ENCODE measurements around the gene CTIF.
"Not testable (repeated sequence)": the region's sequence is repeated elsewhere in the genome, so short reads cannot be mapped to it uniquely, and the experiment has no call there.

The CTIF gene

DNA sequence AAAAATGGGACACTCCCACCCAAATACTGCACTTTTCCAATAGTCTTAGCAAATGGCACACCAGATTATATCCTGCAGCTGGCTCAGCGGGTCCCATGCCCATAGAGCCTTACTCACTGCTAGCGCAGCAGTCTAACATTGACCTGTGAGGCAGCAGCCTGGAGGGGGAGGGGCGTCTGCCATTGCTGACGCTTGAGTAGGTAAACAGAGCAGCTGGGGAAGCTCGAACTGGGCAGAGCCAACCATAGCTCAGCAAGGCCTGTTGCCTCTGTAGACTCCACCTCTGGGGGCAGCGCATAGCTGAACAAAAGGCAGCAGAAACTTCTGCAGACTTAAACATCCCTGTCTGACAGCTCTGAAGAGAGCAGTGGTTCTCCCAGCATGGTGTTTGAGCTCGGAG is 110.4 kb downstream of the CTIF start:
- DNase-seq: no peak

DNA sequence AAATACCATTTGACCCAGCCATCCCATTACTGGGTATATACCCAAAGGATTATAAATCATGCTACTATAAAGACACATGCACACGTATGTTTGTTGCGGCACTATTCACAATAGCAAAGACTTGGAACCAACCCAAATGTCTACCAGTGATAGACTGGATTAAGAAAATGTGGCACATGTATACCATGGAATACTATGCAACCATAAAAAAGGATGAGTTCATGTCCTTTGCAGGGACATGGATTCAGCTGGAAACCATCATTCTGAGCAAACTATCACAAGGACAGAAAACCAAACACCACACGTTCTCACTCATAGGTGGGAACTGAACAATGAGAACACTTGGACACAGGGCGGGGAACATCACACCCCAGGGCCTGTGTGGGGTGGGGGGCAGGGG is 115.8 kb downstream of the CTIF start:
- not testable (repeated sequence) for DNase-seq

DNA sequence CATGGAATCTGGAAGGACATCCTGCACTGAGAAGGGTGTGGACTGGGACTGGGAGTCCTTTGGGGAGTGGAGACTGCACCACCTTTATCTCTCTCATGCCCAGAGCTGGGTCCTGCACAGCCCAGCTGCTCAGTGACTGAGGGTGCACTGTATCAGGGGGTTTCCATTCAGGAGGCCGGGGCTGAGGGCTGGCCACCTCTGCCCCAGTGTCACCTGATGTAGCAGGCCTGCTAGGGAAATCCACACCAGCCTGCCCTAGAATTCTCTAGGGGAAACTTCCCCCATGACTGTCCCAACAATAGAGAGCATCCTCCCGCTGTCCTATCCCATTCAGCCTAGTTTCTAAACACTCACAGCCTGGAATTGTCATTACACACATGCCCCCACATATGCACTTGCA is 116.7 kb downstream of the CTIF start:
- no peak for DNase-seq

DNA sequence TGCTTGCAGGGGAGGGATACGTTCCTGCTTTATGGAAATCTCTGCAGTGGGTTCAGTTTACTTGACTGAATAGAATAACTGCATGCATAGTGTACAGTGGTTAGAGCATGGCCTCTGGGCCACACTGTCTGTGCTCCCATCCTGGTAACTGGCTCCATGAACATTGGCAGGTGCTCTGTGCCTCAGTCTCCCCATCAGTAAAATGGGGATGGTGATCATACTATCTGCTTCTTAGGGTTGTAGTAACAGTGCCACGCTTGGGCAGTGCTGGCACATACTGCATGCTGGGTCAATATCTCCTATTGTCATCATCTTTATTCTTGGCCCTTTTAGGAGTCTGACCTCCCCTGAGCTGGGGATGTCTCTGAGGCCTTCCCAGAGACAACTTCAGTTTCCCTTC is 117.3 kb downstream of the CTIF start:
- no peak for DNase-seq

DNA sequence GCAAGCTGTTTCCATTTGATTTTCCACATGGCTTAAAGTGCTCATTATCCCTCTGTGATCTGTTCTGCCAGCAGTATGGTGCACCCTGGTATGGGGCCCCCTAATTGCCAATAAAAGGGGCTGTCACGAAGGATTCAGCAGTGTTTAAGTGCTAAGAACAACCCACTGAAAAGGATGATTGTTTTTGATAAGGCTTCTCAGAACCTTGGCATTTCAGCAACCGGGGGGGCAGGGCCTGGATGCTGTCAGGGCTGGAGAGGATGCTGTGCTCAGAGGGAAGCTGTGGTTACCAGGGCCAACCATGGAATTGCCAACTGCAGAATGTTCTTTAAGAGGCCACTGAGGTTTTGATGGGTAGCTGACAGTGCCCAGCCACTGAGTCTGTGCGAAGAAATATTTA is 117.8 kb downstream of the CTIF start:
- no peak for DNase-seq

DNA sequence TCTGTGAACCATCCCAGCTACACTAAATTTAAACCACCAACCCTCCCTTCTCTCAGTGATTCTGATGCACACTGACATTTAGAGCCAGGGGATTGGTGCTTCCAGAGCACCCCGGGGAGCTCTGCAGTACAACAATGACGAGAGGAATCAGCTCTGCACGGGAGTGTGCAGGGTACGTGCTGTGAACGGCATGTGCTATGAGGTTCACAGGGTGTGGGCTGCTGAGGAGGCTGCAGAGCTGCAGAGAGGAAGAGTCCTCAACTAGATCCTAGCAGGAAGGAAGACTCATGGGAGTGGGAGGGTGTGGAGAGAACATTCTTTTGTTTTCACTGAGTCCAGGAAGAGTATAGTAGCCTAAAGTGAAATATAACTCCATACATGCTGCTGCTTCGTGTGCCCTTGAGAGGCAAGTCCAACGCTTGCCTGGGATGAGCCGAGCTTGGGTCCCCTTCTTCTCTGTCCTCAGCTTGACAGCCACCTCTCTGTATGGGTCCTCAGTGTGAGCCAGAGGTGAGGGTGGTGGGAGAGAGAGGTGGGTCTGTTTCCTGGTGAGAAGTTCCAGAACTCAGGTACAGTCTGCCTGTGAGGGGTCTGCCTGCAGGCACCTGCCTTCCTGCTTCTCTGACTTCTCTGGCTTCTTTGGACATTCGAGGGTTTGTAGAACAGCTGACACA is 118.8 kb downstream of the CTIF start:
- no peak for DNase-seq

DNA sequence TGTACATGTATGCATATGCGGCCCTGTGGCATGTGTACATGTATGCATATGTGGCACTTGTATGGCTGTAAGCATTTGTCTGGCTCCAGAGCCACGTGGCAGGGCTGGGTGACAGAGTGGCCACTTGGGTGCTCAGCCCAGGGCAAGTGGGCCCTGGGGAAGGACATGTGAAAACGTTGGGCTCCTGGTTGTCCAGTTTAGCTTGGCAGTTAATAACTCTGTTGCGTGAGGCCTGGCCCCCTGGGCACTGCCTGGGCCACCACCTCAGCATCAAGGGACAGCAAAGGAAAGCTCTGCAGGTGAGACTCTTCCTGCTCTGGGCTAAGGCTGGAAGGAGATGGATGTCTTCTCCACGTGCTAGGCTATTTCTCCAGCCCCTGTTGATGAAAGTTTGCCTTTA is 119.9 kb downstream of the CTIF start:
- no peak for DNase-seq

DNA sequence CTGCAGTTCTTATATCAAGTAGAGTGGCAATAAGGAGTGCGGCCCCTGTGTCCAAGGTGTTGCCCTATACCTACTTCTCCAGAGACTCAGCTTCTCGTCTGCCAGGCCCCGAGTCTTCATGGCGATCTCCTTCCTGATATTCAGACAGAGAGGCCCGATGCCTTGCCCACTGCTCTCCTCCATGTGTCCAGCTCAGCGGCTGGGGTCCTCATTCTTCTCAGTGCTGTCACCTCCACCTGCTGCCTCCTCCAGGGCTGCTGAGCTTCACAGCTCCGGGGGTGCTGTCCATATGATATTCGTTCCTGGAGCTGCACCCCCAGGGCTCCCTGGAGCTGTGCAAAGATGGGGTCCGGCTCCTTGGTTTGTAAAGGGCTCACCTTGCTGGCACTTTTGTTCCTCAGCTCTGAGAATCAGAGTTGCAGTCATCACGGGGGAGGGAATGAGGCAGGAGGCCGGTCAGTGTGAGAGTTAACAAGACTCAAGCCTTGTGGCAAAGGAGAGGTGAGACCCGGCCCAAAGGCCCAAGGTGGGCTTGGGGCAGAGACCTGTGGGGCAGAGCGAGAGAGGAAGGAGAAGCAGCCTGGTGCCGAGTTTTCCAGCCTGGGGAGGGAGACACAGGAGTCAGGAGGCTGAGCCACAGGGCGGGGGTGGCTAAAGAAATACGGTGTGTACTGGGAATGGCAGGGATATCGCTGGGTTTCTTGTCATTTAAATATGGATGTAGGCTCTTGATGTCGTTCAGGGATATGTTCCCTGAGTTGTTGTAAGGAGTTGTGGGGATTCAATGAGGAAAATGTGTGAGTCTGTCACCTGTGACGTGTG is 120.6 kb downstream of the CTIF start:
- no peak for DNase-seq

DNA sequence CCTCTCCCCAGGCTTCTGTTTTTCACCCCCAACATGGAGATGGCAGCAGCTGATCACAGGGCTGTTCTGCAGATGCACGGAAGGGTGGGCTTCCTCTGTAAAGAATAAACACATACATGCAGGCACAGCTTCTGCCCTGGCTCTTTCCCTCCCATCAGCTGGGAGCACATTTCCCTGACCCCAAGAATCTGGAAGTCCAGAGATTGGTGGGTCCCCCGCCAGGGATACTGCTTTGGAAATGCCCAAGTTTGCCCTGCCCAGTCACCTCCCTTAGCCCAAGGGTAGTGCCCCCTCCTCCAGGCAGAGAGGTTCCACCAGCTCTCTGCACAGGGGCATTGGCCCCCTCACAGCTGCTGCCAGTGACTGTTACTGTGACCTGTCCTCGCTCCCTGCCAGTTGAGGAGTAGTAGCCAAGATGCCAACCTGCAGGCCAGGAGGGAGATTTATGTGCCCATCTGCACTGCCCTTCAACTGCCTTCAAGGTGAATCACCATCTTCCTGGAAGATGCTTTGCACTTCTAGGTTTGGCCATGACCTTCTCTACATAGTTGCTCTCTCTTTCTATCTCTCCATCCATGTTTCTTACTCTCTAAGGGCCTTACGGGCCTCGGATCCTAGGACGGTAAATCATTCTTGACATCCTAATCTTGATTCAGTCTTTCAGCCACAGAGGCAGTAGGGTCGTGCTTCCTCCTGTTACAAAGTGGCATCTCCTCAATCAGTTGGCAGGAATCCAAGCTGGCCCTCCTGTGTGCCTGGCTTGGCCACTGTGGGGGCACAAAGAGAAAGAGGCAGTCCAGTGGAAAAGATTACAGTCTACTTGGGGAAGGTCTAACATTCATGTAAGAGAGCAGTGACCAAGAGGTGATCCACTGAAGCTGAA is 121.8 kb downstream of the CTIF start:
- no peak for DNase-seq

DNA sequence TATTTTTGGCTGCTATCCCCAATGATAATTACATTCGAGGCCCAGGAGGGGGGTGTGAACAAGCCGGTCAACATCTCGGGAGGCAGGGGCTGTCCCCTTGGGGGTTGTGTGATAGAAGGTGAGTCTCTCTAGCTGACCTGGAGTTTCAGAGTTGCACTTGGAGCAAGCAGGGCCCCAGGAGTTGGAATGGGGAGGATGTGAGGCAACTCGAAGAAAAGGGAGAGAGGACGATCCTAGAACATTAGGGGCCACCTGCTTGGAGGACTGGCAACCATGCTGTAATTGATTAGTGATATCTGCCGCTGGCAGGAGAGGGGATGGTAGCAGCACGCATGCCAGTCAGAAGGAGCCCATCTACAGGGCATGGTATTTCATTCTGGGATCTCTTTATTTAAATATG is 122.6 kb downstream of the CTIF start:
- DNase-seq: no peak

DNA sequence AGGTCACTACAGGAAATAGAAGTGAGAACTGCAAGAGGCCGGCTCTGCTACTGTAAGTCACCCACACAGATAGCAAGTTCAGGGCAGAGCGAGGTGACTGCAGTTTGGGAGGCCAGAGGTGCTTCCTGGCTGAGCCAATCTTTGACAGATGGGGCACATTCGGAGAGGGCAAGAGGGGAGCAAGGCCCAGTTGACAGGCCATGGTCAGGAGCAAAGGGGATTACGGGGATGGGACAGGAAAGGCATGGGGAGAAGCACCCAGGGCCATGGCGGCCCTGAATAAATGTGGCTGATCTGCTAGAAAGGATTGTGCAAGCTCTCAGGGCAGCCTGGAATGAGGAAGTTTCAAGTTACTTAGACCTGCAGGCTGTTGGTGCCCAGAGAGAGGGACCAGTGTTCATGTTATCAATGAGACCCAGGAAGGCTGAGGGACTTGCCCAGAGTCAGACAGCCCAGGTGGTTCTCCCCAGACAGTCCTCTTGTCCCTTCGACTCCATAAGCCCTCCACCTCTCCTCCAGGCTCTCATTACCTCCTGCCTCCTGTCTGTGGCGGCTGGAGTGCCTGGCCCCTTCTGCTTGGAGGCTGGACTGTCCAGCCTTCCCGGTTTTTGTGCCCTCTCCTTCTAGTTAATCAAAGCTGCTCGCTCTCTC is 123.3 kb downstream of the CTIF start:
- DNase-seq: no peak

DNA sequence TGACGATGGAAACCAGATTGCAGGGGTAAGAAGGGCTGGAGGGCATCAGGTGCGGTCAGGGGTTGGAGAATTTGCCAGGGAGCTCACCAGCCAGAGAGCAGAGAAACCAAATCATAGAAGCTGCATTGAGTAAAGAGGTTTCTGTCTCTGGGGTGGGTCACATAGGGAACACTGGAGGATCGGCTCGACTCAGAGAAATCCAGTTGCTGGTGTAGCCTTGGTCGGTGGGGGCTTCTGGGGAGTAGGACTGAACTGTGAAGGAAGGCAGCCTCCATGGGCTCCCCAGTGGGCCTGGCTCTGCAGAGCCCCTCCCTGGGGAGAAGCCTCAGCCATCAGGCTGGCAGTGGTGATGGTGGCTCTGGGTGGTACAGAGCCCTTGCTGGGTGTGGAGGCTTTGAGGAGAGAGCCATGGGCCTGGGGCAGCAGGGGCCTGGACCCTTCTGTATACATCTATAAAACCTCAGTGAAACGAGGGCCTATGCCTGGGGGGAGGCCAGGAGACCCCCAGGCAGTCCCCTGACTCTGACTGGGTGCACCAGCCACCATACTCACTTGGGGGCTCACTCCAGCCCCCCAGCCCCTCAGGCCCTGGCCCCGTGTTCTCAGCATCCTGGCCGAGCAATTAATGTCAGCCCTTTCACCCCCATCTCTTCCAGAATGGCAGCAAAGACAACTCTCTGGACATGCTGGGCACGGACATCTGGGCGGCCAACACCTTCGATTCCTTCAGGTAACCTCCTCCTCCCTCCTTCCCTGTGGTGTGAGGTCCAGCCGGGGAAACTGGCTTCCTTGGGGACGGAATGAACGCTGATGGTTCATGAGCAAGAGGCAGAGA is 124.5 kb downstream of the CTIF start:
- DNase-seq: no peak

DNA sequence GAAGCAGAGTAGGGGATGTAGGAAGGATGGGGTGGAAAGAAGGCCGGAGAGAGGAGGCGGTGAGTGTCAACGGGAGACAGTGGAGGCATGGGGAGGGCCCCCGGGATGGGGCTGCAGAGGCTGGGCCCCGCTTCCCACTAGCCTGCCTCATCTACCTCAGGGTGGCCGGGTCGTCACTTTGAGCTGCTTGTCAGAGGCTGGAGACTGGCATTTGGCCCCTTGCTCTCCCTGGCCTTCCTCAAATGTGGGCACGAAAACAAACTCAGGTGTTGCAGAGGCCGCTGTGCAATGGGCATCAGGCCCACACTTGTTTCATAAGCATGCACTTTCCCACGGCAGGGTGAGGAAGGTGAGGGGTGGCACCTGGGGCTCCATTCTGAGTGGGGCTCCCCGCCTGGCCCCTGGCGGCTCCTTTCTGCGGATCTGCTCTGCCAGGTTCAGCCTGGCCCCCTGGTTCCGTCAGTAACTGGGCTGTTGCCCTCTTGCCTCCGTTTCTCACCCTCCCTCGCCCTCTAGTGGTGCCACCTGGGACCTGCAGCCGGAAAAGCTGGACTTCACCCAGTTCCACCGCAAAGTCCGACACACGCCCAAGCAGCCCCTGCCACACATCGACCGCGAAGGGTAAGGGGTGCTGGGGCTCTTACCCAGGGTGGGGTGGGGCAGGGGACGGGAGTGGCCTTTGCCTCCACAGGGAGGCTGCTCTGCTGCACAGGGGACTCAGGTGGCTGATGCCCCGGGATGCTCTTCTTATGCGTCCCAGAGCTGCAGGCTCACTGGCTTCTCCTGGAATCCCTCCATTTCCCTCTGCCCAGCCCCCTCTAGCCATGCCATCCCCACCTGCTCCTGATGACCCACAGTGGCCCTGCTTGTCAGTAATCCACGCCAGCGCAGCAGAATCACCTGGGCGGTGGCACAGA is 125.4 kb downstream of the CTIF start:
- peak; percentile 40 to 50 for DNase-seq

DNA sequence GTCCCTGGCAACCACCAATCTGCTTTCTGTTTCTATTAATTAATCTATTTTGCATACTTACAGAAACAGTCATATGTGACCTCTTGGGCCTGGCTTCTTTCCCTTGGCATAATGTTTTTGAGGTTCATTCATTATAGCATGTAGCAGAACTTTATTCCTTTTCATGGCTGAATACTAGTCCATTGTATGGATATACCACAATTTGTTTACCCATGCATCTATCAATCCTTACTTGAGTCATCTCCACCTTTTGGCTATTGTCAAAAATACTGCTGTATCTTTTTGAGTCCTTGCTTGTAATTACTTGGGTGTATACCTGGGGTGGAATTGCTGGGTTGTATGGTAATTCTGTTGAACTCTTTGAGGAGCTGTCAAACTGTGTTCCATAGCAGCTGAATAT is 126.8 kb downstream of the CTIF start:
- no peak for DNase-seq

DNA sequence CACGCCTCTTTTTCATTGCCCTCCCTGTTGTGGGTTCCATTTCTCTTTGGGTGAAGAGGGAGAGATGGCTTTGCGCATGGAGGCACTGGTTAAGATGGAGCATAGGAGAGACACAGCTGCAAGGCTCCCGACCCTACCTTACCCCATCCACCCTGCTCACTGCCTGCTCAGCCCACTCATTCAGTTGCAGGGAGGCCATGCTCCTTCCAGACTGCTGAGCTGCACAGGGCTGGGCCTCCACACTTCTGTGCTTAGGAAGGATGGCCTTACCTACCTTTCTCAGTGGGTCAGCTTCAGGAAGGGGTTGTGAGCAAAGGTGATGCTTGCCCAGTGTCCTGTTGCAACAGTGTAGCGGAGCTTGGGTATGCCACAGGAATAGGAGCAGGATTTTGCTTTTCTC is 127.8 kb downstream of the CTIF start:
- DNase-seq: no peak

DNA sequence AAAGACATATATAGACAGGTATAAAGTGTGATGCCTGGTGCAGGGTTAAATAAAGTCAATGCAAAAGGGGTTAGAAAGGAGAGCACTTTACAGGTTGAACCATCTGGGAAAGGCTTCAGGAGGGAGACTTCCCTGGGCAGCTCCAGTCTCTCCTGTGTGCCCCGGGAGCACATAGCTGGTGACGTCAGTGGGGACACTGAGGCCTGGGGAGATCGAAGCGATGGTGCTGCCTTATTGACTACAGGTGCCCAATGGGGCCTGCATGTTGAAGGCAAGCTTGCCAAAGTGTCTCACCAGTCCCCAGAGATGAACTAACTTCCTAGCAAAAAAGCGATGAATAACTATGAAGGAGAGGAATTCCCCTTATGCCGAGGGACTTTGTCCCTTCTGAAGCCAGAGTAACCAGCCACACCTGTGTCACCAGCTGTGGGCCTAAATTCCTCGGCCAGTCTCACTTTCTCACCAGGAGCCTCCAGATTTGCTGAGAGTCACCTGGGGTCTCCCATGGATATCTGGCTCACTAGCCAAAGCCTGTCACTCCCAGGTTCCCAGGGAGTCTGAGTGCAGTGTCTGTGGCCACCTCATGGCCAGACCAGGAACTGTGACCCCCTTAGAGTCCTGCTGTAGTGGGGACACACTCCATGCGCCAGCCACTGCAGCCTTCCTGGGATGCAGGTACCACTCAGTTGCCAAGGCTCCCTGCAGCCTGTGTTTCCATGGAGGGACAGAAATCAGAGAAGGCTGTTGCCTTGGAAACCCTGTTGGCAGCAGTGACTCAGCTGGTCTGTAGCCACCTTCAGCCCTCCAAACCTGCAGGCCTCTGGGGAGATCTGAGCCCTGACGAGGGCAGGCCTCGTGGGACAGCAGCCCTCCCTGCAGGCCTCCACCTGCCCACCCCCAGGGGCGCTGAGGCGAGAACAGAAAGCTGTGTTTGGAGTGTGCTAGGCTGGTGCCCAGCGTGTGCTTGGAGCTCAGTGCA is 128.7 kb downstream of the CTIF start:
- no peak for DNase-seq

DNA sequence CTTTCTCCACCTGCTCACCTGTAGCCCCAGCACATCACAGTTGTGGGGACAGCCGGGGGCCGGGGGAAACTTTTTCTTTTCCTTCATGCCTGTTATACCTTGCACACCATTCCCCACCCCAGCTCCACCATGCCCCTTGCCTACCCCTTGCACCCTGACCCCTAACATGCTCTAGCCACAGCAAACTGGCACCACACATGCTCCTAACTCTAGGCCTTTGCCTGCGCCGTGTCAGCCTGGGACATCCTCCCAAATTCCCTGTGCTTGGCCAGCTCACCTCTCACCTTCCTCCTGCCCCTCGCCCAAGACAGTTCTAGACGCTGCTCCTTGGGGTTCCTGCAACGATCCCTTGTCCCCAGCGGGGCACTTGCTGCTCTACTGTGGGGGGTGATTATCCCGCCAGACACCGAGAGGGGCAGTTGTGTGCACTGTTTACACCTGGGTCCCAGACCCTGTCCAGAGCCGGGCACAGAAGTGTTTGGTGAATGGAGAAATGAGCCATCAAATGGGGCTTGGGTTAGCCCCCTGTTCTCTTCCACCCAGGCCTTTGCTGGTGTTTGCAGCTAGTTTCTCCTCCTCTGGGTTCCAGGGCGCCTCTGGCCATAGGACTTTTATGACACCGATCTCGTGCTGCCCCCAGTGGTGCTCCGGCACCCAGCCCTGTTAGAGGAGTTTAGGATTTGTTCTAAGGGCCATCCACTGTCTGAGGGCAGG is 129.8 kb downstream of the CTIF start:
- no peak for DNase-seq

DNA sequence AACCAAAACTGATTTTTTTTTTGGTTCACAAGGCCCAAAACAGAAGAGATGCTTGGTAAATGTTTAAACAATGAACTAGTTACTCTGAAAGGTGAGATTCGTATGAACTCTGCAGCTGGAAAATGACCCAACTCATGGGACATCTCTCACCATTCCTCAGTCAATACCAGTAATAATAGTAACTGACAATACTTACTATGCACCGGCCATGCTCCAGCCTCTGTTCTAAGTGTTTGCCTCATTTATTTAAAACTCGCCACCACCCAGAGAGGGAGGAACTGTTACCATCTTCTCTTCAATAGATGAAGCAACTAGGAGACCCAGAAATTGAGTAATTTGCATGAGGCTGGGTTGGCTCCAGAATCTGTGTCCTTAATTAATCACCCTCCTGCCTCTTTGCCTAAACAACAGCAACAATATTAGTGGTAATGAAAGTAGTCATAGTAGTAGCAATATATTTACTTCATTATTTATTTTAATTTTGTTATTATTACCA is 130.4 kb downstream of the CTIF start:
- no peak for DNase-seq

Measured in activated CD4-positive, alpha-beta T cell treated with anti-CD3 and anti-CD28 coated beads, Interleukin-2, amount 50 U/mL, for 4 hours (primary cell).